SU-DHL-6 (cell line): Measurements from ENCODE around the gene AKR1D1.
"Not testable (repeated sequence)": the region's sequence is repeated elsewhere in the genome, so short reads cannot be mapped to it uniquely, and the experiment has no call there.

ENCODE experiments used
- H2AFZ ChIP-seq: fragments of 200-600 bp; sonication (generic); 2 replicates; pipeline ENCODE4 v1.6.1; 2014; ENCODE audit warnings: low read depth, mild to moderate bottlenecking, moderate library complexity, mixed read lengths, antibody characterized with exemption, low read length; ENCODE audit not compliant: severe bottlenecking
- H3F3A ChIP-seq: fragments of 200-600 bp; shearing (Covaris generic); 2 replicates; pipeline ENCODE4 v1.6.0; 2016; ENCODE audit warnings: antibody characterized with exemption, mild to moderate bottlenecking; ENCODE audit not compliant: insufficient read depth
- H3K27ac ChIP-seq: fragments of 200-600 bp; sonication (generic); 2 replicates; pipeline ENCODE4 v1.5.1; 2016; ENCODE audit warnings: low read depth, mild to moderate bottlenecking, low read length, moderate library complexity, mixed read lengths
- H3K27me3 ChIP-seq: fragments of 200-600 bp; sonication (generic), shearing (Covaris generic); 2 replicates; pipeline ENCODE4 v1.6.0; 2014; ENCODE audit warnings: mild to moderate bottlenecking, low read length
- H3K36me3 ChIP-seq: fragments of 200-600 bp; sonication (generic); 2 replicates; pipeline ENCODE4 v1.6.1; 2014; ENCODE audit warnings: mild to moderate bottlenecking, low read length, mixed read lengths
- H3K4me2 ChIP-seq: fragments of 300-600, 200-600 bp; shearing (Covaris generic), sonication (generic); 2 replicates; pipeline ENCODE4 v1.6.0; 2014; ENCODE audit warnings: low read length, low read depth, mild to moderate bottlenecking; ENCODE audit not compliant: poor library complexity, severe bottlenecking
- H3K4me3 ChIP-seq: fragments of 200-600 bp; sonication (generic); 2 replicates; pipeline ENCODE4 v1.5.1; 2014; ENCODE audit warnings: antibody characterized with exemption, low read length, mild to moderate bottlenecking, mixed read lengths; ENCODE audit not compliant: insufficient read depth, poor library complexity, severe bottlenecking
- H3K79me2 ChIP-seq: fragments of 200-600 bp; sonication (generic); 2 replicates; pipeline ENCODE4 v1.6.1; 2014; ENCODE audit warnings: mild to moderate bottlenecking, low read length, moderate library complexity; ENCODE audit not compliant: insufficient read depth
- H3K9ac ChIP-seq: fragments of 200-600 bp; sonication (generic); 2 replicates; pipeline ENCODE4 v1.7.0; 2014; ENCODE audit warnings: mild to moderate bottlenecking, low read length
- H3K9me2 ChIP-seq: fragments of 200-600 bp; sonication (generic); replicated peaks from 2 replicates; pipeline ENCODE4 v1.6.1; 2014; ENCODE audit warnings: low read length; ENCODE audit not compliant: insufficient read depth
- H3K9me3 ChIP-seq: fragments of 200-600 bp; sonication (generic); 2 replicates; pipeline ENCODE4 v1.6.1; 2014; ENCODE audit warnings: low read length, mixed read lengths; ENCODE audit not compliant: insufficient read depth
- H4K20me1 ChIP-seq: fragments of 200-600 bp; sonication (generic); 2 replicates; pipeline ENCODE4 v1.6.1; 2014; ENCODE audit warnings: low read depth, mild to moderate bottlenecking, antibody characterized with exemption, low read length, moderate library complexity, mixed read lengths
- CTCF ChIP-seq: fragments of 200-600 bp; sonication (generic); IDR thresholded peaks from one replicate; pipeline ENCODE4 v1.5.1; 2017; ENCODE audit warnings: antibody characterized with exemption, mild to moderate bottlenecking, low read length, moderate library complexity; ENCODE audit not compliant: insufficient read depth, poor library complexity, severe bottlenecking
- EZH2phosphoT487 ChIP-seq: fragments of 200-600 bp; sonication (generic), shearing (Covaris generic); conservative IDR thresholded peaks from 2 replicates; pipeline ENCODE4 v1.6.1; 2018; ENCODE audit warnings: mild to moderate bottlenecking, antibody characterized with exemption, low read length, moderate library complexity, mixed read lengths

AKR1D1 gene

GRCh38 chr7:138044897-138045296 lies 31.4 kb upstream of the AKR1D1 start:
- H3F3A ChIP-seq, result no peaks in the 10 kb centered on the region
- H3K9ac ChIP-seq, result no peak overlapping the region
- H3K27ac ChIP-seq, result no peak overlapping the region
- H3K9me2 ChIP-seq, result no peaks in the 10 kb centered on the region
- no peaks in the 10 kb centered on the region for H4K20me1 ChIP-seq
- H3K27me3 ChIP-seq, result no peaks in the 10 kb centered on the region
- H2AFZ ChIP-seq, result no peak overlapping the region
- H3K4me2 ChIP-seq, result no peak overlapping the region
- no peak overlapping the region for H3K4me3 ChIP-seq
- H3K36me3 ChIP-seq, result no peaks in the 10 kb centered on the region
- no peaks in the 10 kb centered on the region for H3K9me3 ChIP-seq
- no peaks in the 10 kb centered on the region for H3K79me2 ChIP-seq
- TF ChIP-seq CTCF (no peak), EZH2phosphoT487 (no peak)

GRCh38 chr7:138047907-138048306 lies 28.4 kb upstream of the AKR1D1 start:
- no peaks in the 10 kb centered on the region for H3K36me3 ChIP-seq
- no peaks in the 10 kb centered on the region for H3K79me2 ChIP-seq
- no peaks in the 10 kb centered on the region for H4K20me1 ChIP-seq
- H2AFZ ChIP-seq, result no peak overlapping the region
- no peaks in the 10 kb centered on the region for H3K9me2 ChIP-seq
- H3K27me3 ChIP-seq, result no peaks in the 10 kb centered on the region
- no peak overlapping the region for H3K4me2 ChIP-seq
- no peak for TF ChIP-seq CTCF
- no peak for TF ChIP-seq EZH2phosphoT487
- no peak overlapping the region for H3K27ac ChIP-seq
- no peaks in the 10 kb centered on the region for H3F3A ChIP-seq
- H3K9ac ChIP-seq, result no peak overlapping the region
- H3K9me3 ChIP-seq, result no peaks in the 10 kb centered on the region
- H3K4me3 ChIP-seq, result no peak overlapping the region

GRCh38 chr7:138049505-138050116 lies 26.6 kb upstream of the AKR1D1 start:
- Histone ChIP-seq H3K4me2 (no peak overlapping the region), H3K27ac (no peak overlapping the region), H2AFZ (no peak overlapping the region), H3F3A (no peaks in the 10 kb centered on the region), H3K9ac (no peak overlapping the region), H4K20me1 (no peaks in the 10 kb centered on the region), H3K79me2 (no peaks in the 10 kb centered on the region), H3K36me3 (no peaks in the 10 kb centered on the region), H3K27me3 (no peaks in the 10 kb centered on the region), H3K9me3 (no peaks in the 10 kb centered on the region), H3K4me3 (no peak overlapping the region), H3K9me2 (no peaks in the 10 kb centered on the region)
- TF ChIP-seq EZH2phosphoT487 (no peak), CTCF (no peak)

- not testable (repeated sequence) for H3K27ac ChIP-seq, H3K9me2 ChIP-seq, H3F3A ChIP-seq, H3K9me3 ChIP-seq, H2AFZ ChIP-seq, H3K79me2 ChIP-seq, H3K36me3 ChIP-seq, H3K27me3 ChIP-seq, H4K20me1 ChIP-seq, H3K4me2 ChIP-seq, H3K4me3 ChIP-seq, H3K9ac ChIP-seq
These were observed 24.5 kb upstream of the AKR1D1 start for GRCh38 chr7:138051712-138052247.
